Stomach smooth muscle (tissue), 2 donors: ENCODE data around the gene WDR18.

Experiments
- H3K27ac ChIP-seq: one replicate; pipeline ENCODE4 v1.7.0; 2013; ENCODE audit warnings: mild to moderate bottlenecking, low read length, inconsistent platforms
- H3K27me3 ChIP-seq, 2 donors: one replicate each; pipeline ENCODE4 v1.7.0; 2013; ENCODE audit warnings: low read length in 2 of 2; ENCODE audit not compliant: insufficient read depth in 2 of 2, control insufficient read depth in 1 of 2
- H3K36me3 ChIP-seq, 2 donors: one replicate each; pipeline ENCODE4 v1.7.0; 2013; ENCODE audit warnings: low read length in 2 of 2; ENCODE audit not compliant: control insufficient read depth in 2 of 2, insufficient read depth in 2 of 2
- H3K4me1 ChIP-seq: one replicate; pipeline ENCODE4 v1.7.0; 2013; ENCODE audit warnings: low read length; ENCODE audit not compliant: control insufficient read depth, insufficient read depth
- H3K4me3 ChIP-seq, 2 donors: one replicate each; pipeline ENCODE4 v1.7.0; 2013; ENCODE audit warnings: low read length in 2 of 2
- H3K9ac ChIP-seq, 2 donors: one replicate each; pipeline ENCODE4 v1.7.0; 2013; ENCODE audit warnings: low read length in 2 of 2, mild to moderate bottlenecking in 1 of 2
- H3K9me3 ChIP-seq, 2 donors: one replicate each; pipeline ENCODE4 v1.7.0; 2013; ENCODE audit warnings: low read length in 2 of 2; ENCODE audit not compliant: control insufficient read depth in 2 of 2
- donor health status: healthy.
- donor health status: Pancreatic carcinoma.

The WDR18 gene

DNA sequence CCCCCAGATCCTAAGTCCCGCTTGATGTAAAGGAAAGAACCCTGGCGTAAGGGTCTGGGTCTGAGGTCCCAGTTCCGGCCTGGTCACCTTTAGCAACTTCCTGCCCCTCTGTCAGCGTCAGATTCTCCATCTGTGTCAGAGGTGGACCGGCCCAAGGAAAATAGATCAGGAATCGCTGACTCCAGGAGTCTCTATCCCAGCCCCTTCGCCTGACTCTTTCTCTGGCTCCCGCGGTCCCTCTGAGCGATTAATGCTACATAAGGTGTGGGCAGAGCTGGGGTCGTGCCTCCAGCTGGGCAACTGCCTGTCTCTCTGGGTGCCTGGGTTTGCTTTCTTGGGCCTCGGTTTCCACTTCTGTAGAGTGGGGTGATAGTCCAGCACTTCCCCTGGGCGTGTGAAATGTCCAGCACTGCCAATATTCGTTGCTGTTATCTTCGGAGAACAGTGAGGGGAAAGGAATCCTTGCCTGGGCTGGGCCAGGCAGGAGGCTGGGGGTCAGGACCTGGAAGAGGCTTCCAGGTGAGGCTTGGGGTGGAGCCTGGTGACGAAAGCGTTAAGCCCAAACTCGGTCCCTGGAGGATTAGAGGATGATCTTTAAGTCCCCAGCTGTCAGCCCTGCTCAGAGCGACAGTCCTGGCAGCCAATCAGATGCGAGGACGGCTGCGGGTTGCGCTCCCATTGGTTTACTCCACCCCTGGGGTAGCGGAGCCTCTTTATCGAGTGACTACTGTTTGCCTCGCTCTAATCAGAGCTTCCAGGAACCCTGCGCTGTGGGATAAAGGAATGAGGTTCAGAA is 56.5 kb downstream of the WDR18 start:
- H3K4me3 ChIP-seq = peak overlapping the region; percentile 67 to 81
- H3K27ac ChIP-seq = no peak overlapping the region
- peaks cover 0 to 3% of the 10 kb centered on the region in 2 donors for H3K27me3 ChIP-seq
- H3K36me3 ChIP-seq = peaks cover 7% of the 10 kb centered on the region in 2 donors
- peak overlapping the region; percentile 24 to 36 for H3K9ac ChIP-seq
- H3K4me1 ChIP-seq = peaks cover 32% of the 10 kb centered on the region
- H3K9me3 ChIP-seq = no peaks in the 10 kb centered on the region

DNA sequence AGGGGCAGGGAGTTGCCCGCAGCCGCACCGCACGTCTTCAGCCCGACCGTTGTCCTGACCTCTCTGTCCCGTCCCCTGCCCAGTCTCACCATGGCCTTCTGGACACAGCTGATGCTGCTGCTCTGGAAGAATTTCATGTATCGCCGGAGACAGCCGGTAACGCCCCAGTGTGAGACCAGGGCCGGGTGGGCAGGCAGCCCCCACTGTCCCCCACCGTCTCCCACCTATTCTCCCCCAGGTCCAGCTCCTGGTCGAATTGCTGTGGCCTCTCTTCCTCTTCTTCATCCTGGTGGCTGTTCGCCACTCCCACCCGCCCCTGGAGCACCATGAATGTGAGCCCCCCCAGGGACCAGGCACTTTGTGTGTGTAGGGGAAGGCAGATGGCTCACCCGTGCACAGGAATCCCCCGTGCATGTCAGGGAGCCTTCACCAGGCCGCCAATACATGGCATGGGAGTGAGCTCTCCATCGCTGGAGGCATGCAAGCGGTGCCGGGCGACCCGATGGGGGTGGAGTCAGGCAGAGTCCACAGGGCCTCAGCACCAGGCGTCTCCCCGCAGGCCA is 57.2 kb downstream of the WDR18 start:
- Histone ChIP-seq H3K27ac (no peak overlapping the region), H3K9ac (peak overlapping the region; percentile 4 to 21), H3K4me1 (peaks cover 32% of the 10 kb centered on the region), H3K27me3 (peaks cover 0 to 3% of the 10 kb centered on the region in 2 donors), H3K9me3 (no peaks in the 10 kb centered on the region), H3K4me3 (peak overlapping the region; percentile 67 to 81), H3K36me3 (peaks cover under 1 to 4% of the 10 kb centered on the region in 2 donors)

DNA sequence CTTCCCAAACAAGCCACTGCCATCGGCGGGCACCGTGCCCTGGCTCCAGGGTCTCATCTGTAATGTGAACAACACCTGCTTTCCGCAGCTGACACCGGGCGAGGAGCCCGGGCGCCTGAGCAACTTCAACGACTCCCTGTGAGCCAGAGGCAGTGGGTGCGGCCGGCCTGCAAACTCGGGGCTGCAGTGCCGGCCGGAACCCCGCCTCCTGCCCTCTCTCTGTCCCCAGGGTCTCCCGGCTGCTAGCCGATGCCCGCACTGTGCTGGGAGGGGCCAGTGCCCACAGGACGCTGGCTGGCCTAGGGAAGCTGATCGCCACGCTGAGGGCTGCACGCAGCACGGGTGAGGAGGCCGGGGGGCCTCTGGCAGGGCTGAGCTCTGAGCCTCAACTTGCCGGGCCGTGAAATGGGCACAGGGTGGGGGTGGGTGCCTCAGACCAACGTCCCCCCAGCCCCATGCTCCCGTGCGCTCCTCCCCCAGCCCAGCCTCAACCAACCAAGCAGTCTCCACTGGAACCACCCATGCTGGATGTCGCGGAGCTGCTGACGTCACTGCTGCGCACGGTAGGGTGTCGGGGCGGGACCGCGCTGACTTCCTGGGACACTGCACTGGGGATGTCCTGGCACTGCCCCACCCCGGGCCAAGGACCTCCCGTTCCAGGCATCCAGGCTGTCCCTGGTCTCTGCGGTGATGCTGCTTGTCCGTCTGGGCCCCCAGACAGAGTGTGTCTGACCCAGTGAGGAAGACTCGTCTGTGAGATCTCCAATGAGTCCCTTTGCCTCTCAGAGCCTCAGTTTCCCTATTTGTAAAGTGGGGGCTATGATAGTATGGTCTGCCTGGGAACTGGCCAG is 57.9 kb downstream of the WDR18 start:
- Histone ChIP-seq H3K27ac (no peak overlapping the region), H3K9me3 (no peaks in the 10 kb centered on the region), H3K9ac (no peak overlapping the region), H3K4me1 (peaks cover 32% of the 10 kb centered on the region), H3K27me3 (peaks cover 0 to 3% of the 10 kb centered on the region in 2 donors), H3K4me3 (peak overlapping the region in 1 of 2 donors; percentile 81), H3K36me3 (peaks cover 0 to 3% of the 10 kb centered on the region in 2 donors)

DNA sequence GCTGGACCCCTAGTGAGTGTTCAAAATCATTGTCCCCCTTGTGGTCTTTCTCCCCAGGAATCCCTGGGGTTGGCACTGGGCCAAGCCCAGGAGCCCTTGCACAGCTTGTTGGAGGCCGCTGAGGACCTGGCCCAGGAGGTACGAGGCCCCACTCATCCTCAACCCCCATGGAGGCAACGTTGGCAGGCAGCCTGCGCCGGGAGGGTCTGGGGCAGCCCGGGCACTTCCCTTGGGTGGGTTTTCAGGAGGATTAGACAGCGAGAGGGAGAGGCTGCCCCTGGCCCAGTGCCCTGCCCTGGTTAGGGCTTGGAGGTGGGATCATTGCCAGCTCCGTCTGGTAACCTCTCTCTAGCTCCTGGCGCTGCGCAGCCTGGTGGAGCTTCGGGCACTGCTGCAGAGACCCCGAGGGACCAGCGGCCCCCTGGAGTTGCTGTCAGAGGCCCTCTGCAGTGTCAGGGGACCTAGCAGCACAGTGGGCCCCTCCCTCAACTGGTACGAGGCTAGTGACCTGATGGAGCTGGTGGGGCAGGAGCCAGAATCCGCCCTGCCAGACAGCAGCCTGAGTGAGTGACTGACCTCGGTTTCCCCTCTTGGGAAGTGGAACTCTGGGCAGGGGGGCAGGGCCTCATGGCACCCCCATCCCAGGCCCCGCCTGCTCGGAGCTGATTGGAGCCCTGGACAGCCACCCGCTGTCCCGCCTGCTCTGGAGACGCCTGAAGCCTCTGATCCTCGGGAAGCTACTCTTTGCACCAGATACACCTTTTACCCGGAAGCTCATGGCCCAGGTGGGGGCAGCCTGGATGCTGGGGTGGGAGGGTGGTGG is 58.8 kb downstream of the WDR18 start:
- Histone ChIP-seq H3K4me3 (no peak overlapping the region), H3K9me3 (no peaks in the 10 kb centered on the region), H3K27me3 (peaks cover 0 to 3% of the 10 kb centered on the region in 2 donors), H3K4me1 (peaks cover 32% of the 10 kb centered on the region), H3K36me3 (no peaks in the 10 kb centered on the region), H3K9ac (no peak overlapping the region), H3K27ac (no peak overlapping the region)
